Panc1 (cell line): ENCODE measurements around the gene BCL11B. TPM values are rescaled to one million over a fixed set of nuclear protein-coding genes. Genes with fewer than 3 reads are reported as not detected.

Source experiments
- ATAC-seq: fragments of 200-7000 bp; cut with Tn5 transposase; 2 replicates; pipeline ENCODE4 v1.9.1; 2020; ENCODE audit warnings: mild to moderate bottlenecking, moderate library complexity
- Bru-seq: library from RNA; stranded (reverse); fragments of 400-500 nt; gene quantifications from one replicate; lab custom pipeline; 2021; lab: Mats Ljungman, UMichigan
- BruChase-seq, 2 experiments: library from RNA; stranded (reverse); fragments of 400-500 nt; gene quantifications; one replicate each; lab custom pipeline; 2021; lab: Mats Ljungman, UMichigan
- BruUV-seq: library from RNA; stranded (reverse); fragments of 400-500 nt; replicated peaks from 2 replicates; lab custom pipeline; 2021; lab: Mats Ljungman, UMichigan
- CTCF ChIA-PET: fragments of 300-600 bp; sonication (Branson Sonifier 250); formaldehyde crosslinking; loops from one replicate; lab custom pipeline; 2022; ENCODE audit warnings: antibody characterized with exemption; lab: Charles Lee
- POLR2A ChIA-PET: fragments of 300-600 bp; sonication (Branson Sonifier 250); formaldehyde crosslinking; loops from one replicate; lab custom pipeline; 2022; ENCODE audit warnings: antibody characterized with exemption; lab: Charles Lee
- DNase-seq: peaks from one replicate; pipeline ENCODE4 v3.0.0-alpha.2; 2010; ENCODE audit warnings: low read depth, low spot score
- H3K27ac ChIP-seq: 2 replicates; pipeline ENCODE4 v1.5.1; 2011; ENCODE audit warnings: mild to moderate bottlenecking, low read length, inconsistent platforms
- H3K27me3 ChIP-seq: fragments of 200-500 bp; sonication (Bioruptor generic); 2 replicates; pipeline ENCODE4 v1.6.0; 2014; ENCODE audit warnings: low read length, inconsistent platforms; ENCODE audit not compliant: control insufficient read depth, insufficient read depth
- H3K36me3 ChIP-seq: fragments of 200-500 bp; sonication (Bioruptor generic); 2 replicates; pipeline ENCODE4 v1.5.1; 2014; ENCODE audit warnings: inconsistent platforms, mild to moderate bottlenecking, low read length, moderate library complexity; ENCODE audit not compliant: control insufficient read depth, insufficient read depth
- H3K4me1 ChIP-seq: 2 replicates; pipeline ENCODE4 v1.5.1; 2011; ENCODE audit warnings: inconsistent platforms, mild to moderate bottlenecking, low read length, moderate library complexity; ENCODE audit not compliant: control insufficient read depth, insufficient read depth
- H3K4me3 ChIP-seq, 2 experiments: 2 replicates each; pipeline ENCODE4 v1.5.1; 2011 to 2012; ENCODE audit warnings: low read depth in 2 of 2, low read length in 2 of 2, mild to moderate bottlenecking in 2 of 2, inconsistent platforms in 1 of 2, moderate library complexity in 1 of 2
- H3K9me3 ChIP-seq: fragments of 200-500 bp; sonication (Bioruptor generic); 2 replicates; pipeline ENCODE4 v1.5.1; 2014; ENCODE audit warnings: low read depth, mild to moderate bottlenecking, inconsistent platforms, low read length, moderate library complexity; ENCODE audit not compliant: control insufficient read depth, insufficient read depth
- POLR2AphosphoS5 ChIP-seq: IDR thresholded peaks from 2 replicates; pipeline ENCODE4 v1.6.1; 2012; ENCODE audit warnings: mild to moderate bottlenecking, low read depth, low read length, moderate library complexity
- SIN3A ChIP-seq: IDR thresholded peaks from 2 replicates; pipeline ENCODE4 v1.6.1; 2012; ENCODE audit warnings: low read depth, mild to moderate bottlenecking, low read length, moderate library complexity, borderline replicate concordance; ENCODE audit not compliant: insufficient read depth
- TCF7L2 ChIP-seq: IDR thresholded peaks from 2 replicates; pipeline ENCODE4 v1.6.1; 2011; ENCODE audit warnings: mild to moderate bottlenecking, low read depth, low read length, inconsistent platforms
- in situ Hi-C: cut with HindIII; loops from 2 replicates; pipeline ENCODE4 v1.10.0; 2016; ENCODE audit warnings: low sequenced_read_pairs, low pct_unique_long_range_greater_than_20kb
- intact Hi-C: fragments of 100-400 bp; cut with micrococcal nuclease; formaldehyde crosslinking; loops from one replicate; pipeline ENCODE4 v1.10.0; 2022; ENCODE audit not compliant: unreplicated experiment
- long read RNA-seq: library from polyadenylated mRNA; unstranded; transcript quantifications from one replicate; pipeline ENCODE4 v2.0.0, GENCODE V29; 2021; ENCODE audit not compliant: unreplicated experiment
- polyA plus RNA-seq: library from polyadenylated mRNA; unstranded; fragments of >200 nt; gene quantifications from one replicate; pipeline ENCODE4 v1.2.1, GENCODE V29; 2012; ENCODE audit warnings: missing spikeins; ENCODE audit not compliant: insufficient read length
- total RNA-seq: library from RNA; stranded (reverse); gene quantifications from one replicate; pipeline ENCODE4 v1.2.1, GENCODE V29; 2021; ENCODE audit not compliant: unreplicated experiment
- TF ChIP-seq, protein P1 (sequence below), 2 experiments: IDR thresholded peaks; 2 replicates each; pipeline ENCODE4 v1.6.1; 2011 to 2012; ENCODE audit warnings: low read depth in 2 of 2, control low read depth in 1 of 2, low read length in 1 of 2, mild to moderate bottlenecking in 1 of 2, moderate library complexity in 1 of 2; ENCODE audit not compliant: insufficient read depth in 1 of 2
- TF ChIP-seq, protein P2 (sequence below): fragments of 450-650 bp; IDR thresholded peaks from 2 replicates; pipeline ENCODE4 v1.5.1; 2017; ENCODE audit warnings: mild to moderate bottlenecking

The BCL11B gene
- 0.23 TPM for total RNA-seq
- polyA plus RNA-seq, result not detected
- Bru-seq, nascent RNA, result percentile 12 among the genes with signal in this experiment
- percentile 13 among the genes with signal in this experiment for BruChase-seq, experiment 1, labeled RNA remaining after a 2-hour chase
- percentile 12 among the genes with signal in this experiment for BruChase-seq, experiment 2, labeled RNA remaining after a 6-hour chase
- long read RNA-seq, result 0 reads

DNA sequence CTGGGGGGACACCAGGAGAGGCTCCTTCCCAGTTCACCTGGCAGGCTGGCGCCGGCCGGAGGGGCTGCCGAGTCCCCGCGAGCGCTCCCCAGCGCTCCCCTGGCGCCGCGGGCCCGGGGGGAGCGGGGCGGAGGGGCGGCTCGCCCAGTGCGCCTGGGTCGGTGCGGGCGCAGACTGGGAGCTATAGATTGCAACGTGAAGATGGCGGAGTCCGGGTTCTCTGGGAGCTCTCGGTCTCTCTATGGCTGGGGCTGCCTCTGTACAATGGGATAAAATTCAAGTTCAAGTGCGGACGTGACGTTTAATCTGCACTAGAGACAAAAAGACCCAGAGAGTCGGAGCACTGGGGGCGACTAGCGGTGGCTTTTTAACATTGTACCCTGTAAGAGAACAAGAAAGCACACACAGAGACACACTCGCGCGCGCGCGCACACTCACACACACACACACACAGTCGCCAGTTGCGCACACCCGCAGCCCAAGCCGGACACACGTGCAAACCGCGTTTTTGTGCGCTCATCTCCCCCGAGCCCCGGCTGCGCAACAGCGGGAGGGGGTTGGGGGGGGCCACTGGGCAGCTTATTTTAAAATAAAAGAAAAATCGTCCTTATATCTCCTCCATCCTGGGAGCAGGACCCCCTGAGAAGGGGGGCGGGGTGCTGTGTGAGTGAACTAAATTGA is at the start of gene BCL11B:
Gene BCL11B (minus strand): TSS at position 247 of the 681 bp plus-strand sequence. CDS start 979 bp downstream, outside the sequence.
- DNase-seq (no peak), ATAC-seq (peak; percentile 74)
- H3K4me1 ChIP-seq, result peaks cover 2% of the 10 kb centered on the region; the same call in 1 of the 2 replicates
- ChIA-PET CTCF (interaction anchor here (0.7 kb wide), 1 partner anchor 88 kb away, joined by 5 read pairs; no protein-coding TSS in a partner anchor), POLR2A (no interaction called here)
- in situ Hi-C loops (no loop called here), intact Hi-C loops (no loop called here)
- H3K4me3 ChIP-seq, result peak within 1 kb of the TSS; percentile 44 to 57
- no TSS peak for BruUV-seq
- H3K36me3 ChIP-seq, result no peaks in the 10 kb centered on the region
- no peak within 1 kb of the TSS for H3K27ac ChIP-seq
- H3K27me3 ChIP-seq, result peaks cover 20% of the 10 kb centered on the region; the same call in 1 of the 2 replicates
- H3K9me3 ChIP-seq, result no peaks in the 10 kb centered on the region
- TF ChIP-seq POLR2AphosphoS5 (no peak), SIN3A (no peak), TCF7L2 (no peak)
- TF ChIP-seq, protein P1, sequence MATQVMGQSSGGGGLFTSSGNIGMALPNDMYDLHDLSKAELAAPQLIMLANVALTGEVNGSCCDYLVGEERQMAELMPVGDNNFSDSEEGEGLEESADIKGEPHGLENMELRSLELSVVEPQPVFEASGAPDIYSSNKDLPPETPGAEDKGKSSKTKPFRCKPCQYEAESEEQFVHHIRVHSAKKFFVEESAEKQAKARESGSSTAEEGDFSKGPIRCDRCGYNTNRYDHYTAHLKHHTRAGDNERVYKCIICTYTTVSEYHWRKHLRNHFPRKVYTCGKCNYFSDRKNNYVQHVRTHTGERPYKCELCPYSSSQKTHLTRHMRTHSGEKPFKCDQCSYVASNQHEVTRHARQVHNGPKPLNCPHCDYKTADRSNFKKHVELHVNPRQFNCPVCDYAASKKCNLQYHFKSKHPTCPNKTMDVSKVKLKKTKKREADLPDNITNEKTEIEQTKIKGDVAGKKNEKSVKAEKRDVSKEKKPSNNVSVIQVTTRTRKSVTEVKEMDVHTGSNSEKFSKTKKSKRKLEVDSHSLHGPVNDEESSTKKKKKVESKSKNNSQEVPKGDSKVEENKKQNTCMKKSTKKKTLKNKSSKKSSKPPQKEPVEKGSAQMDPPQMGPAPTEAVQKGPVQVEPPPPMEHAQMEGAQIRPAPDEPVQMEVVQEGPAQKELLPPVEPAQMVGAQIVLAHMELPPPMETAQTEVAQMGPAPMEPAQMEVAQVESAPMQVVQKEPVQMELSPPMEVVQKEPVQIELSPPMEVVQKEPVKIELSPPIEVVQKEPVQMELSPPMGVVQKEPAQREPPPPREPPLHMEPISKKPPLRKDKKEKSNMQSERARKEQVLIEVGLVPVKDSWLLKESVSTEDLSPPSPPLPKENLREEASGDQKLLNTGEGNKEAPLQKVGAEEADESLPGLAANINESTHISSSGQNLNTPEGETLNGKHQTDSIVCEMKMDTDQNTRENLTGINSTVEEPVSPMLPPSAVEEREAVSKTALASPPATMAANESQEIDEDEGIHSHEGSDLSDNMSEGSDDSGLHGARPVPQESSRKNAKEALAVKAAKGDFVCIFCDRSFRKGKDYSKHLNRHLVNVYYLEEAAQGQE (IDR thresholded peaks at IDR 0.05; ENCODE audit: insufficient read depth in 1 of 2, low read depth in 2 of 2, low read length in 1 of 2), result no peak
- TF ChIP-seq, protein P2, sequence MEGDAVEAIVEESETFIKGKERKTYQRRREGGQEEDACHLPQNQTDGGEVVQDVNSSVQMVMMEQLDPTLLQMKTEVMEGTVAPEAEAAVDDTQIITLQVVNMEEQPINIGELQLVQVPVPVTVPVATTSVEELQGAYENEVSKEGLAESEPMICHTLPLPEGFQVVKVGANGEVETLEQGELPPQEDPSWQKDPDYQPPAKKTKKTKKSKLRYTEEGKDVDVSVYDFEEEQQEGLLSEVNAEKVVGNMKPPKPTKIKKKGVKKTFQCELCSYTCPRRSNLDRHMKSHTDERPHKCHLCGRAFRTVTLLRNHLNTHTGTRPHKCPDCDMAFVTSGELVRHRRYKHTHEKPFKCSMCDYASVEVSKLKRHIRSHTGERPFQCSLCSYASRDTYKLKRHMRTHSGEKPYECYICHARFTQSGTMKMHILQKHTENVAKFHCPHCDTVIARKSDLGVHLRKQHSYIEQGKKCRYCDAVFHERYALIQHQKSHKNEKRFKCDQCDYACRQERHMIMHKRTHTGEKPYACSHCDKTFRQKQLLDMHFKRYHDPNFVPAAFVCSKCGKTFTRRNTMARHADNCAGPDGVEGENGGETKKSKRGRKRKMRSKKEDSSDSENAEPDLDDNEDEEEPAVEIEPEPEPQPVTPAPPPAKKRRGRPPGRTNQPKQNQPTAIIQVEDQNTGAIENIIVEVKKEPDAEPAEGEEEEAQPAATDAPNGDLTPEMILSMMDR, result peak; percentile 76

DNA sequence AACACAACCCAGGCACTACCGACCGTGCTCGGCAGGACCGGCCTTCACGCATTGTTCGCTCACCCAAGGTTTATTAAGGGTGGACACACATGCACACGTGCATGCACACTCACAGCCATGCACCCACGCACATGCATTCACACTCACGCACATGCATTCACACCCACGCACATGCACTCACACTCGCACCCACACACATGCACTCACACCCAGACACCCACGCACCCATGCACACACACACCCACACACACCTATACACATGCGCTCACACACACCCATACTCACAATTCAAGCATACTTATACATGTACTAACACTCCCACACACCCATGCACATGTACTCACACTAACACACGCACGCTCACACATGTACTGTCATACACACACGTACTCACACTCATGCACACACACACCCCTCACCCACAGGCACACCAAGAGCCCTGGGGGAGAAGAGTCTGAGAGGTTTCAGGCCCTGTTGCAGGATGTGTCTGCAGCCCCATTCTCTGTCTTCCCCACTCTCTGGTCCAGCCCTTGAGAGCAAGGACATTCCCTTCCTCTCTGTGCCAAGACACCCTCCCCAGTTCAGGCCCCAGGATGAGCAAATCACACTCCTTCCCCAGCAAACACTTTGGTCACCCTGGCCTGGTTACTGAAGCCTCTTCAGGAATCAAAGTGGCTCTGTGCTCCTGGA is 49.4 kb upstream of the BCL11B start:
- Histone ChIP-seq H3K36me3 (no peaks in the 10 kb centered on the region), H3K27ac (no peak overlapping the region), H3K27me3 (no peaks in the 10 kb centered on the region), H3K9me3 (no peaks in the 10 kb centered on the region), H3K4me3 (no peak overlapping the region), H3K4me1 (no peaks in the 10 kb centered on the region)
- intact Hi-C loops (loop anchor here (10.0 kb wide), 1 partner anchor 93 kb away; no protein-coding TSS in a partner anchor), in situ Hi-C loops (no loop called here)
- CTCF ChIA-PET, result no interaction called here
- TF ChIP-seq, protein P1 (IDR thresholded peaks at IDR 0.05; ENCODE audit: insufficient read depth in 1 of 2, low read depth in 2 of 2, low read length in 1 of 2), result no peak
- TF ChIP-seq POLR2AphosphoS5 (no peak), SIN3A (no peak), TCF7L2 (no peak)
- TF ChIP-seq, protein P2, result no peak
- DNase-seq, result no peak
- BruUV-seq, result no TSS peak
- ATAC-seq, result no peak
- POLR2A ChIA-PET, result no interaction called here
